CD14-positive monocyte (primary cell): ENCODE results near the gene NOP14. TPM values are rescaled to one million over a fixed set of nuclear protein-coding genes. Genes with fewer than 3 reads are reported as not detected.

Experiments
- DNase-seq, 3 donors: peaks; one replicate each; pipeline ENCODE4 v3.0.0-alpha.2; 2011 to 2022
- H2AFZ ChIP-seq: 2 replicates; pipeline ENCODE4 v1.6.0; 2012; ENCODE audit warnings: mild to moderate bottlenecking, low read depth, low read length, inconsistent platforms; ENCODE audit not compliant: insufficient read depth, poor library complexity, severe bottlenecking
- H3K27ac ChIP-seq, 2 donors: 1 replicate in 1 of 2; 2 replicates in 1 of 2; pipeline ENCODE4 v1.5.1; 2012 to 2013; ENCODE audit warnings: low read length in 2 of 2, control low read depth in 1 of 2, inconsistent platforms in 1 of 2, low read depth in 1 of 2, mild to moderate bottlenecking in 1 of 2
- H3K27me3 ChIP-seq, 2 donors: one replicate each; pipeline versions ENCODE4 v1.6.0 to v1.6.1; 2011 to 2013; ENCODE audit warnings: low read length in 2 of 2; ENCODE audit not compliant: control insufficient read depth in 2 of 2, insufficient read depth in 2 of 2
- H3K36me3 ChIP-seq, 2 donors: replicated peaks in 1 of 2; 1 replicate in 1 of 2; 2 replicates in 1 of 2; pipeline versions ENCODE4 v1.5.1 to v1.6.1; 2012 to 2013; ENCODE audit warnings: low read length in 2 of 2, control low read depth in 1 of 2, inconsistent platforms in 1 of 2, mild to moderate bottlenecking in 1 of 2; ENCODE audit not compliant: insufficient read depth in 2 of 2, control insufficient read depth in 1 of 2
- H3K4me1 ChIP-seq, 2 donors: 1 replicate in 1 of 2; 2 replicates in 1 of 2; pipeline versions ENCODE4 v1.5.1 to v1.6.1; 2012 to 2013; ENCODE audit warnings: low read length in 2 of 2, control low read depth in 1 of 2, inconsistent platforms in 1 of 2, mild to moderate bottlenecking in 1 of 2, moderate library complexity in 1 of 2; ENCODE audit not compliant: insufficient read depth in 2 of 2, control insufficient read depth in 1 of 2
- H3K4me2 ChIP-seq: replicated peaks from 2 replicates; pipeline ENCODE3; 2012; ENCODE audit warnings: low read length, moderate library complexity, mild to moderate bottlenecking; ENCODE audit not compliant: poor library complexity, severe bottlenecking; ENCODE audit errors: extremely low read depth
- H3K4me3 ChIP-seq, 3 experiments: fragments of 200-600 bp in 1 of 3; sonication (generic) in 1 of 3; replicated peaks in 1 of 3; 1 replicate in 2 of 3; 2 replicates in 1 of 3; pipeline ENCODE4 v1.5.1; 2011 to 2013; ENCODE audit warnings: low read length in 3 of 3, mild to moderate bottlenecking in 3 of 3, control low read depth in 2 of 3, low read depth in 2 of 3, inconsistent platforms in 1 of 3, moderate library complexity in 1 of 3
- H3K79me2 ChIP-seq: 2 replicates; pipeline ENCODE4 v1.6.0; 2012; ENCODE audit warnings: mild to moderate bottlenecking, control low read depth, inconsistent platforms, low read length, moderate library complexity; ENCODE audit not compliant: insufficient read depth
- H3K9ac ChIP-seq: 2 replicates; pipeline ENCODE4 v1.6.0; 2017; ENCODE audit warnings: low read length, mild to moderate bottlenecking; ENCODE audit not compliant: insufficient read depth, poor library complexity, severe bottlenecking
- H3K9me3 ChIP-seq, 2 donors: replicated peaks in 1 of 2; 1 replicate in 1 of 2; 2 replicates in 1 of 2; pipeline versions ENCODE4 v1.5.1 to v1.6.1; 2012 to 2013; ENCODE audit warnings: low read length in 2 of 2, control low read depth in 1 of 2; ENCODE audit not compliant: control insufficient read depth in 1 of 2, insufficient read depth in 1 of 2
- H4K20me1 ChIP-seq: 2 replicates; pipeline ENCODE4 v1.6.0; 2012; ENCODE audit warnings: mild to moderate bottlenecking, low read length, control low read depth, moderate library complexity; ENCODE audit not compliant: insufficient read depth
- H3K27ac Mint-ChIP-seq, 7 donors: one replicate each; pipeline ENCODE4 v1.8.0; 2020; ENCODE audit warnings: mild to moderate bottlenecking in 7 of 7, mixed read lengths in 7 of 7, moderate library complexity in 6 of 7, inconsistent platforms in 2 of 7
- H3K27me3 Mint-ChIP-seq, 3 donors: one replicate each; pipeline ENCODE4 v1.8.0; 2021 to 2022; ENCODE audit warnings: low read depth in 3 of 3, mild to moderate bottlenecking in 3 of 3, mixed read lengths in 3 of 3, moderate library complexity in 3 of 3, inconsistent platforms in 1 of 3
- H3K36me3 Mint-ChIP-seq, 2 donors: one replicate each; pipeline ENCODE4 v1.8.0; 2020; ENCODE audit warnings: mixed read lengths in 2 of 2, inconsistent platforms in 1 of 2, mild to moderate bottlenecking in 1 of 2
- H3K4me1 Mint-ChIP-seq: one replicate; pipeline ENCODE4 v1.8.0; 2020; ENCODE audit warnings: mild to moderate bottlenecking, mixed read lengths
- H3K4me3 Mint-ChIP-seq, 2 donors: one replicate each; pipeline ENCODE4 v1.8.0; 2020; ENCODE audit warnings: mild to moderate bottlenecking in 2 of 2, mixed read lengths in 2 of 2, moderate library complexity in 1 of 2
- H3K9me3 Mint-ChIP-seq, 7 donors: one replicate each; pipeline ENCODE4 v1.8.0; 2020 to 2022; ENCODE audit warnings: mixed read lengths in 7 of 7, mild to moderate bottlenecking in 6 of 7, moderate library complexity in 6 of 7, inconsistent platforms in 2 of 7
- WGBS: methylation state at CpG from one replicate; pipeline ENCODE4 v1.1.5; 2013; ENCODE audit warnings: missing lambda C conversion rate; ENCODE audit not compliant: insufficient coverage; 5-methylcytosine and 5-hydroxymethylcytosine counted together
- intact Hi-C, 2 donors: fragments of 100-400 bp; cut with micrococcal nuclease; formaldehyde crosslinking; loops; one replicate each; pipeline versions ENCODE4 v1.15.0 to v1.15.1; 2023
- polyA plus RNA-seq, 3 donors: library from polyadenylated mRNA; depleted of rRNA in 1 of 3; unstranded in 2 of 3; stranded (reverse) in 1 of 3; fragments of 300-500 nt in 2 of 3; fragments of >200 nt in 1 of 3; fragmentation: Illumina TruSeq in 2 of 3; gene quantifications; 1 replicate in 2 of 3; 2 replicates in 1 of 3; pipeline ENCODE4 v1.2.3, GENCODE V29; 2012 to 2021
- TF ChIP-seq, protein P1 (sequence below): fragments of 200-600 bp; IDR thresholded peaks from one replicate; pipeline ENCODE4 v1.8.0; 2022; ENCODE audit warnings: antibody characterized with exemption, mild to moderate bottlenecking

Gene NOP14
- polyA plus RNA-seq, 3 donors = 3.9 to 6.2 (median 4.3) TPM

DNA sequence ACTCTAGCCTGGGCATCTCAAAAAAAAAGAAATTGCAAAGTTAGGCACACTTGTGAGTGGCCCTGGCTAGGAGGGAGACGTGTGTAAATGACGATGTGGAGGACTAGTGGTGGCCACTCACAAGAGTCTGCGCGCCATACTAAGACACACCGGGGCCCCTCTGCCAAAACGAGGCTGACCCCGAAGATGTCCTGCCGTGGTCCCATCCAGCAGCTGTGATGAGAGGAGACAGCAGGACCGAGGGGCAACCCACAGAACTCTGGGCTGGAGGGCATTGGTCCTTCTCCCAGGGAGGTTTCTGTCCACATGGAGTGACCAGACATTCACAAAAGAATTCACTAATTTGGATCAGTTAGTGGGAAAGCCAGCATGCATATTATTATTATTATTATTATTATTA, 47.4 kb downstream of the NOP14 start:
- Histone ChIP-seq H3K9ac (no peak overlapping the region), H3K4me1 (no peaks in the 10 kb centered on the region), H3K9me3 (no peaks in the 10 kb centered on the region), H3K4me3 (no peak overlapping the region), H3K27ac (no peak overlapping the region), H2AFZ (no peak overlapping the region), H3K4me2 (no peak overlapping the region), H4K20me1 (peaks cover 41% of the 10 kb centered on the region), H3K36me3 (peaks cover 42 to 91% of the 10 kb centered on the region in 2 donors), H3K27me3 (no peaks in the 10 kb centered on the region), H3K79me2 (peaks cover 5% of the 10 kb centered on the region)
- WGBS = 89% methylated on average over 8 of the region's 9 CpGs
- no peak for DNase-seq
- TF ChIP-seq, protein P1, sequence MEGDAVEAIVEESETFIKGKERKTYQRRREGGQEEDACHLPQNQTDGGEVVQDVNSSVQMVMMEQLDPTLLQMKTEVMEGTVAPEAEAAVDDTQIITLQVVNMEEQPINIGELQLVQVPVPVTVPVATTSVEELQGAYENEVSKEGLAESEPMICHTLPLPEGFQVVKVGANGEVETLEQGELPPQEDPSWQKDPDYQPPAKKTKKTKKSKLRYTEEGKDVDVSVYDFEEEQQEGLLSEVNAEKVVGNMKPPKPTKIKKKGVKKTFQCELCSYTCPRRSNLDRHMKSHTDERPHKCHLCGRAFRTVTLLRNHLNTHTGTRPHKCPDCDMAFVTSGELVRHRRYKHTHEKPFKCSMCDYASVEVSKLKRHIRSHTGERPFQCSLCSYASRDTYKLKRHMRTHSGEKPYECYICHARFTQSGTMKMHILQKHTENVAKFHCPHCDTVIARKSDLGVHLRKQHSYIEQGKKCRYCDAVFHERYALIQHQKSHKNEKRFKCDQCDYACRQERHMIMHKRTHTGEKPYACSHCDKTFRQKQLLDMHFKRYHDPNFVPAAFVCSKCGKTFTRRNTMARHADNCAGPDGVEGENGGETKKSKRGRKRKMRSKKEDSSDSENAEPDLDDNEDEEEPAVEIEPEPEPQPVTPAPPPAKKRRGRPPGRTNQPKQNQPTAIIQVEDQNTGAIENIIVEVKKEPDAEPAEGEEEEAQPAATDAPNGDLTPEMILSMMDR = no peak
- Mint-ChIP-seq H3K4me3 (no peak overlapping the region), H3K36me3 (peaks cover 84 to 95% of the 10 kb centered on the region in 2 donors), H3K27ac (no peak overlapping the region), H3K9me3 (peaks cover 0 to 9% (median 4%) of the 10 kb centered on the region in 7 donors), H3K4me1 (peaks cover 8% of the 10 kb centered on the region), H3K27me3 (no peaks in the 10 kb centered on the region)
- intact Hi-C loops = no loop called here

DNA sequence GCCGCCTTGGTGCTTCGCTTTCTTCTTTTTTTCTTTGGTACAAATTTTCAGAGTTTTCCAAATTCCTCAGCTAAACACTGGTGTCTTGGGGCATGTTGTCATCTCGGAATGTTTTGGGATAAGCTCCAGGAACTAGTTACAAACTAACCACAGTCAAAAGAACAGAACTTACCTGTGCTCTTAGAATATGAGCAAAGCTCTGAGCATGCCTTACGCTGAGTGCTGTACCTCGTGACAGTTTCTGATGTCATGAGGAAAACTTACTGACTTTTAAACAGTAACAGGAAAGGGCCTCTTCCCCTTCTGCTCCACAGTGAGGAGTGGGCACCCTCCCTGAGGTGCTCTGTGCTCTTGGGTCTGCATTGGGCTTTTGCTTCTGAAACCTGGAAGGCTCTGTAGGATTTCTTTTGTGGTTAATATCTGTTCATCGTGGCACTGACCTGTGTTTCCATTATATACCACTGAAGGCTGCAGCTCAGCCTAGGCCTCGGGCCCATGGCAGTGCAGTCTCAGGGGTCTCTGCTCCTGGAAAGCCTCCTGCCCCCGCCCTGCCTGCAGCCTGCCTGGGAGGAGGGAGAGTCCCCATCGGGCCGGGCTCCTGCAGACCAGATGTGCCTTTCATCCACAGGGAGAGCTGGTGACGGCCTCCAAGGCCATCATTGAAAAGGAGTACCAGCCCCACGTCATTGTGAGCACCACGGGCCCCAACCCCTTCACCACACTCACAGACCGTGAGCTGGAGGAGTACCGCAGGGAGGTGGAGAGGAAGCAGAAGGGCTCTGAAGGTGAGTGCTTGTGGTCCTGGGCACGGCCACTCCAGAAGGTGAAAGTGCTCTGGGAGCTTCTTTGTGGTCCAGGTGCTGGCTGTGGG, 48.7 kb downstream of the NOP14 start:
- no peak overlapping the region for H2AFZ ChIP-seq
- no peak overlapping the region for H3K4me3 ChIP-seq
- H3K27ac ChIP-seq = no peak overlapping the region
- Mint-ChIP-seq H3K27me3 (peaks cover 0 to 2% (median 0%) of the 10 kb centered on the region in 3 donors), H3K4me3 (no peak overlapping the region), H3K27ac (peak overlapping the region in 4 of 7 donors; percentile 36 to 66 (median 58)), H3K36me3 (peaks cover 80 to 94% of the 10 kb centered on the region in 2 donors), H3K4me1 (peaks cover 8% of the 10 kb centered on the region), H3K9me3 (peaks cover 0 to 5% (median 2%) of the 10 kb centered on the region in 7 donors)
- peaks cover 31% of the 10 kb centered on the region for H4K20me1 ChIP-seq
- H3K27me3 ChIP-seq = no peaks in the 10 kb centered on the region
- H3K9me3 ChIP-seq = no peaks in the 10 kb centered on the region
- H3K4me2 ChIP-seq = no peak overlapping the region
- H3K36me3 ChIP-seq = peaks cover 55 to 91% of the 10 kb centered on the region in 2 donors
- H3K4me1 ChIP-seq = no peaks in the 10 kb centered on the region
- DNase-seq = no peak
- intact Hi-C loops = no loop called here
- H3K79me2 ChIP-seq = peaks cover 5% of the 10 kb centered on the region
- WGBS = 44% methylated on average over 8 of the region's 16 CpGs
- TF ChIP-seq, protein P1 = no peak
- H3K9ac ChIP-seq = no peak overlapping the region
